Stomach (tissue), 9 donors: ENCODE data around the gene SPATA31C1. TPM values are rescaled to one million over a fixed set of nuclear protein-coding genes. Genes with fewer than 3 reads are reported as not detected.

Source experiments
- DNase-seq, 2 donors: peaks; one replicate each; pipeline versions ENCODE4 v3.0.0 to v3.0.0-alpha.2; 2013 to 2019
- H3K27ac ChIP-seq, 5 donors: fragments of 200-600 bp in 4 of 5; sonication (generic) in 4 of 5; one replicate each; pipeline ENCODE4 v1.5.1; 2013 to 2019; ENCODE audit warnings: mild to moderate bottlenecking in 1 of 5, moderate library complexity in 1 of 5
- H3K27me3 ChIP-seq, 3 donors: fragments of 200-600 bp; sonication (generic); one replicate each; pipeline ENCODE4 v1.5.1; 2017 to 2019; ENCODE audit warnings: mixed run types in 1 of 3
- H3K36me3 ChIP-seq, 4 donors: fragments of 200-600 bp; sonication (generic); 1 replicate in 3 of 4; 2 replicates in 1 of 4; pipeline ENCODE4 v1.5.1; 2016 to 2019
- H3K4me1 ChIP-seq, 4 donors: fragments of 200-600 bp; sonication (generic); one replicate each; pipeline ENCODE4 v1.5.1; 2016 to 2019
- H3K4me3 ChIP-seq, 4 donors: fragments of 200-600 bp; sonication (generic) in 3 of 4; one replicate each; pipeline ENCODE4 v1.5.1; 2016 to 2019; ENCODE audit warnings: mild to moderate bottlenecking in 1 of 4
- H3K9me3 ChIP-seq, 4 donors: fragments of 200-600 bp; sonication (generic); one replicate each; pipeline ENCODE4 v1.5.1; 2016 to 2019
- CTCF ChIP-seq, 7 experiments: fragments of 450-650 bp in 4 of 7; fragments of 200-600 bp in 3 of 7; sonication (generic) in 3 of 7; IDR thresholded peaks; one replicate each; pipeline ENCODE4 v1.5.1; 2016 to 2019; ENCODE audit warnings: antibody characterized with exemption in 7 of 7, control low read depth in 2 of 7, mild to moderate bottlenecking in 1 of 7
- EP300 ChIP-seq: sonication (generic); formaldehyde crosslinking; IDR thresholded peaks from one replicate; pipeline ENCODE4 v1.6.1; 2017; ENCODE audit warnings: antibody characterized with exemption
- POLR2A ChIP-seq, 4 donors: fragments of 450-650 bp; IDR thresholded peaks; one replicate each; pipeline ENCODE4 v1.6.1; 2016; ENCODE audit warnings: antibody characterized with exemption in 4 of 4, control low read depth in 2 of 4, mild to moderate bottlenecking in 1 of 4, moderate library complexity in 1 of 4
- POLR2AphosphoS5 ChIP-seq, 3 donors: sonication (generic); formaldehyde crosslinking; IDR thresholded peaks; one replicate each; pipeline ENCODE4 v1.6.1; 2016; ENCODE audit warnings: antibody characterized with exemption in 3 of 3
- WGBS, 5 donors: extraction: QIAGEN DNeasy Blood & Tissue Kit in 3 of 5; methylation state at CpG; one replicate each; pipeline versions ENCODE4 v1.1.5 to v1.1.7; 2013 to 2018; 5-methylcytosine and 5-hydroxymethylcytosine counted together
- intact Hi-C: fragments of 100-400 bp; cut with DNase I; formaldehyde crosslinking; loops from one replicate; pipeline ENCODE4 v1.15.1; 2023; ENCODE audit warnings: low total_unique reads
- polyA plus RNA-seq, 3 donors: library from polyadenylated mRNA; stranded (reverse); fragments of 200-250 nt; gene quantifications; one replicate each; pipeline ENCODE4 v1.2.3, GENCODE V29; 2013
- total RNA-seq, 5 donors: library from RNA; depleted of rRNA; stranded (reverse); fragments of >200 nt; gene quantifications; one replicate each; pipeline versions ENCODE4 v1.1.0 to v1.2.3, GENCODE V29; 2014 to 2016
- donor health status: healthy with polysubstance abuse.
- donor health status: Bipolar disorder and iron deficiency.
- donor health status: healthy.

The SPATA31C1 gene
- total and polyA plus RNA-seq, 8 donors = not detected

GRCh38 chr9:87880683-87881082 is 37.1 kb upstream of the SPATA31C1 start:
- DNase-seq = no peak
- H3K4me3 ChIP-seq = no peak overlapping the region
- no peaks in the 10 kb centered on the region for H3K36me3 ChIP-seq
- peaks cover 0 to 11% (median 4%) of the 10 kb centered on the region in 4 donors for H3K9me3 ChIP-seq
- H3K27ac ChIP-seq = no peak overlapping the region
- WGBS, 5 donors = 67 to 85% (median 81%) methylated on average over 5 to 6 of the region's 6 CpGs
- no peaks in the 10 kb centered on the region for H3K4me1 ChIP-seq
- H3K27me3 ChIP-seq = peaks cover 0 to 9% (median 0%) of the 10 kb centered on the region in 3 donors
- intact Hi-C loops = no loop called here
- TF ChIP-seq EP300 = no peak

GRCh38 chr9:87882627-87883026 is 35.1 kb upstream of the SPATA31C1 start, which contains the start of gene SPATA31E1:
Gene SPATA31E1 (plus strand): TSS chr9:87882877. CDS start chr9:87882892, 15 bp downstream.
- WGBS, 5 donors = 54 to 88% (median 72%) methylated on average over 5 of the region's 5 CpGs
- H3K9me3 ChIP-seq = peaks cover 0 to 11% (median 4%) of the 10 kb centered on the region in 4 donors
- no peak for DNase-seq
- intact Hi-C loops = no loop called here
- no peaks in the 10 kb centered on the region for H3K27me3 ChIP-seq
- H3K36me3 ChIP-seq = no peaks in the 10 kb centered on the region
- H3K27ac ChIP-seq = no peak within 1 kb of the TSS
- H3K4me3 ChIP-seq = no peak within 1 kb of the TSS
- TF ChIP-seq EP300 = no peak
- TF ChIP-seq POLR2A (IDR thresholded peaks at IDR 0.05) = no peak
- TF ChIP-seq POLR2AphosphoS5 (IDR thresholded peaks at IDR 0.05) = no peak
- no peak for TF ChIP-seq CTCF (IDR thresholded peaks at IDR 0.05)
- no peaks in the 10 kb centered on the region for H3K4me1 ChIP-seq

- peaks cover 0 to 4% (median 1%) of the 10 kb centered on the region in 4 donors for H3K9me3 ChIP-seq
- H3K27me3 ChIP-seq = no peaks in the 10 kb centered on the region
- H3K36me3 ChIP-seq = no peaks in the 10 kb centered on the region
- TF ChIP-seq EP300 (no peak), POLR2AphosphoS5 (IDR thresholded peaks at IDR 0.05) (no peak), CTCF (IDR thresholded peaks at IDR 0.05) (no peak), POLR2A (IDR thresholded peaks at IDR 0.05) (no peak)
- 76 to 94% (median 93%) methylated on average over 6 of the region's 6 CpGs for WGBS, 5 donors
- no peak overlapping the region for H3K27ac ChIP-seq
- no peaks in the 10 kb centered on the region for H3K4me1 ChIP-seq
- H3K4me3 ChIP-seq = no peak overlapping the region
- intact Hi-C loops = no loop called here
- DNase-seq = no peak
These were observed 34.5 kb upstream of the SPATA31C1 start for GRCh38 chr9:87883274-87883673.

- DNase-seq = no peak
- Histone ChIP-seq H3K9me3 (no peaks in the 10 kb centered on the region), H3K4me1 (no peaks in the 10 kb centered on the region), H3K4me3 (no peak overlapping the region), H3K27me3 (no peaks in the 10 kb centered on the region), H3K36me3 (no peaks in the 10 kb centered on the region), H3K27ac (no peak overlapping the region)
- no peak for TF ChIP-seq EP300
- no peak for TF ChIP-seq POLR2A (IDR thresholded peaks at IDR 0.05)
- TF ChIP-seq POLR2AphosphoS5 (IDR thresholded peaks at IDR 0.05) = no peak
- TF ChIP-seq CTCF (IDR thresholded peaks at IDR 0.05) = no peak
- intact Hi-C loops = no loop called here
- WGBS, 5 donors = 67 to 76% (median 71%) methylated on average over 8 of the region's 8 CpGs
These were observed 33.8 kb upstream of the SPATA31C1 start for GRCh38 chr9:87883990-87884389.

GRCh38 chr9:87884578-87885459 is 32.9 kb upstream of the SPATA31C1 start:
- no peaks in the 10 kb centered on the region for H3K4me1 ChIP-seq
- H3K4me3 ChIP-seq = no peak overlapping the region
- H3K27ac ChIP-seq = no peak overlapping the region
- H3K36me3 ChIP-seq = no peaks in the 10 kb centered on the region
- DNase-seq = no peak
- intact Hi-C loops = no loop called here
- TF ChIP-seq POLR2A (IDR thresholded peaks at IDR 0.05) (no peak), CTCF (IDR thresholded peaks at IDR 0.05) (no peak), POLR2AphosphoS5 (IDR thresholded peaks at IDR 0.05) (no peak), EP300 (no peak)
- H3K27me3 ChIP-seq = peaks cover 0 to 7% (median 0%) of the 10 kb centered on the region in 3 donors
- no peaks in the 10 kb centered on the region for H3K9me3 ChIP-seq
- 84 to 95% (median 91%) methylated on average over 16 to 17 of the region's 17 CpGs for WGBS, 5 donors
